PC-9 (cell line): ENCODE data around the gene KRT9.

ENCODE experiments used
- CTCF ChIP-seq: fragments of 200-600 bp; sonication (generic); conservative IDR thresholded peaks from 2 replicates; pipeline ENCODE4 v1.6.1; 2017; ENCODE audit warnings: mixed run types, antibody characterized with exemption, mild to moderate bottlenecking, moderate library complexity
- EZH2 ChIP-seq: fragments of 200-600 bp; sonication (generic); IDR thresholded peaks from 2 replicates; pipeline ENCODE4 v1.8.0; 2017; ENCODE audit warnings: antibody characterized with exemption, low read depth

GRCh38 chr17:41516147-41516829 lies 55.6 kb downstream of the KRT9 start:
- TF ChIP-seq CTCF = no peak
- TF ChIP-seq EZH2 = no peak
